Calu3 (cell line): Measurements from ENCODE around the gene KCNAB1. TPM values are rescaled to one million over a fixed set of nuclear protein-coding genes. Genes with fewer than 3 reads are reported as not detected.

Experiments used
- BruUV-seq: library from RNA; stranded (reverse); fragments of 400-500 nt; replicated peaks from 2 replicates; lab custom pipeline; 2021; lab: Mats Ljungman, UMichigan
- CTCF ChIA-PET: fragments of 300-600 bp; sonication (Branson Sonifier 250); formaldehyde crosslinking; loops from one replicate; lab custom pipeline; 2022; ENCODE audit warnings: antibody characterized with exemption; lab: Charles Lee
- DNase-seq: peaks from one replicate; pipeline ENCODE4 v3.0.0; 2022
- H3K27ac Mint-ChIP-seq: one replicate; pipeline ENCODE4 v1.8.0; 2022; ENCODE audit warnings: mixed read lengths; ENCODE audit not compliant: unreplicated experiment
- H3K27me3 Mint-ChIP-seq: one replicate; pipeline ENCODE4 v1.8.0; 2022; ENCODE audit warnings: mixed read lengths; ENCODE audit not compliant: unreplicated experiment
- H3K36me3 Mint-ChIP-seq: one replicate; pipeline ENCODE4 v1.8.0; 2022; ENCODE audit warnings: mild to moderate bottlenecking, moderate library complexity, mixed read lengths; ENCODE audit not compliant: insufficient read depth, unreplicated experiment
- H3K4me1 Mint-ChIP-seq: one replicate; pipeline ENCODE4 v1.8.0; 2022; ENCODE audit warnings: mild to moderate bottlenecking, low read depth, mixed read lengths; ENCODE audit not compliant: unreplicated experiment
- H3K4me3 Mint-ChIP-seq: one replicate; pipeline ENCODE4 v1.8.0; 2022; ENCODE audit warnings: mild to moderate bottlenecking, low read depth, moderate library complexity, mixed read lengths; ENCODE audit not compliant: unreplicated experiment
- H3K9me3 Mint-ChIP-seq: one replicate; pipeline ENCODE4 v1.8.0; 2022; ENCODE audit warnings: low read depth, mixed read lengths; ENCODE audit not compliant: unreplicated experiment
- CTCF ChIP-seq: fragments of 200-600 bp; IDR thresholded peaks from one replicate; pipeline ENCODE4 v1.8.0; 2022; ENCODE audit warnings: antibody characterized with exemption; ENCODE audit not compliant: unreplicated experiment
- intact Hi-C: fragments of 100-400 bp; cut with micrococcal nuclease; formaldehyde crosslinking; loops from one replicate; pipeline ENCODE4 v1.10.0; 2022; ENCODE audit not compliant: unreplicated experiment
- total RNA-seq: library from RNA; stranded (reverse); gene quantifications from 2 replicates; pipeline ENCODE4 v1.2.3, GENCODE V29; 2022

KCNAB1 gene
- total RNA-seq, 1 experiment from 2014 or later: 1.6 TPM

GRCh38 chr3:156176048-156176447 lies 55.7 kb downstream of the KCNAB1 start:
- Mint-ChIP-seq H3K9me3 (peaks cover 1% of the 10 kb centered on the region), H3K27me3 (peaks cover 56% of the 10 kb centered on the region), H3K36me3 (no peaks in the 10 kb centered on the region), H3K27ac (no peak overlapping the region), H3K4me3 (no peak overlapping the region), H3K4me1 (peaks cover 2% of the 10 kb centered on the region)
- CTCF ChIA-PET: no interaction called here
- intact Hi-C loops: no loop called here
- no peak for DNase-seq
- no peak for TF ChIP-seq CTCF
- BruUV-seq: no TSS peak

GRCh38 chr3:156176629-156177210 lies 56.3 kb downstream of the KCNAB1 start:
- BruUV-seq: no TSS peak
- H3K36me3 Mint-ChIP-seq: no peaks in the 10 kb centered on the region
- H3K9me3 Mint-ChIP-seq: peaks cover 5% of the 10 kb centered on the region
- H3K27me3 Mint-ChIP-seq: peaks cover 56% of the 10 kb centered on the region
- intact Hi-C loops: no loop called here
- H3K4me1 Mint-ChIP-seq: peaks cover 7% of the 10 kb centered on the region
- CTCF ChIA-PET: no interaction called here
- no peak for TF ChIP-seq CTCF
- H3K4me3 Mint-ChIP-seq: no peak overlapping the region
- no peak for DNase-seq
- H3K27ac Mint-ChIP-seq: no peak overlapping the region

DNA sequence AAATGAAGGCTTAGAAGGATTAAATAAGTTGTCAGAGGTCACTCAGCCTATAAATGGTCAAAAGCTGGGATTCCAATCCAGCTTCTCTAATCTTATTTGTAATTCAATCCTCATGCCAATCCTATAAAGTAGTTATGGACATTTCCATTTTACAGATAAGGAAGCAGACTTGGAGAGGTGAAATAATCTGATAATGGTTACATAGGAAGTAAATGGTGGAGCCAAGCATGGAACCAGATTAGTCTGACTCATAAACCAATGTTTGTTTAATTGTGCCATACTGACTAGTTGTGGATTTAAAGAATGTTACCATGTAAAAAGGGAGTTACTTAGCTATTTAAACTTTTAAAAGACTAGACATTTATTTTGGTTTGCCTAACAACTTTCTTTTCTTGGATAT lies 59.7 kb downstream of the KCNAB1 start:
- CTCF ChIA-PET: interaction anchor here (1.4 to 1.8 kb wide), 2 partner anchors 29 to 202 kb away, joined by 3 to 8 read pairs; no protein-coding TSS in a partner anchor
- H3K27me3 Mint-ChIP-seq: peaks cover 61% of the 10 kb centered on the region
- peaks cover 7% of the 10 kb centered on the region for H3K4me1 Mint-ChIP-seq
- no peak overlapping the region for H3K4me3 Mint-ChIP-seq
- no peak overlapping the region for H3K27ac Mint-ChIP-seq
- no peaks in the 10 kb centered on the region for H3K36me3 Mint-ChIP-seq
- DNase-seq: no peak
- H3K9me3 Mint-ChIP-seq: peaks cover 5% of the 10 kb centered on the region
- TF ChIP-seq CTCF: no peak
- intact Hi-C loops: no loop called here
- BruUV-seq: no TSS peak

DNA sequence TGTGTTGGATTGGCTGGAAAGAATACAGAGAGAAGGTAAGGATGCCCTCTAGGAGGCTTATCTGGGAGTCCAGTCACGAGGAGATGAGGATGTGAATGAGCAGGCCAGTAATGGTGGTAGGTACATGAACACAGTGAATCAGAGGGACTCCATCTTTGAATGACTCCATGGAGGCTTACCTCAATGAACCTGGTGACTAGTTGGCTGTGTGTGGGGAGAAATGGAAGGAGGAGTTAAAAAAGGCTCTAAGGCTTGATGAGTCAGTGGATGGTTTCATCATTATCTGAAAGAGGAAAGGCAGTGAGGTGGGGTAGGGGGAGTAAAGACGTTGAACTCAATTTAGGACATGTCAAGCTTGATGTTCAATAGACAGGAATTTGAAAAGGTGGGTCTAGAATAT lies 61.1 kb downstream of the KCNAB1 start:
- Mint-ChIP-seq H3K27me3 (peaks cover 66% of the 10 kb centered on the region), H3K4me1 (peaks cover 7% of the 10 kb centered on the region), H3K36me3 (no peaks in the 10 kb centered on the region), H3K9me3 (peaks cover 5% of the 10 kb centered on the region), H3K4me3 (no peak overlapping the region), H3K27ac (no peak overlapping the region)
- no peak for TF ChIP-seq CTCF
- no TSS peak for BruUV-seq
- CTCF ChIA-PET: no interaction called here
- intact Hi-C loops: no loop called here
- no peak for DNase-seq
